Measurements from ENCODE around the gene ADAMTS2. TPM values are rescaled to one million over a fixed set of nuclear protein-coding genes. Genes with fewer than 3 reads are reported as not detected.

The ADAMTS2 gene
- total and polyA plus RNA-seq, 11 donors, result 1.1 to 23.0 (median 5.5) TPM

DNA sequence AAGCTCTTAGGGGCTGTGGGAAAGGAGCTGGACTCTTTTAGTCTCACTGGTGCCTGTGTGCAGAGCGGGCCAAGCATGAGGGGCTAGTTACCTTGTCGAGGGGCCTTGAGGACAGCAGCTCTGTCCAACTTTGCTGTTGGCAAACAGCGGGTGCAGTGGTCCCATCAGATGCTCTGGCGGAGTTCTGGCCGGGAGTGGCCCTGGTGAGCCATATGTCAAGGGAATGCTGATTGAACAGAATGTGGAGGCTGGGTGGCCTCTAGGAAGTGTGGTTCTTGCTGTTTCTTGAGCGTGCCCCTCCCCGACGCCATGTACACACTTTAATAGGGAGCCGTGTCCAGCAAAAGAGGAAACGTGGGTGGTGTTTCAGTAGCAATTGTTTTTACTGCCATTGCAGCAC is 3.6 kb upstream of the ADAMTS2 start:
- Histone ChIP-seq H3K4me3 (no peak overlapping the region), H3K36me3 (no peaks in the 10 kb centered on the region), H3K27ac (no peak overlapping the region), H3K9me3 (no peaks in the 10 kb centered on the region), H3K4me1 (peaks cover 0 to 22% (median 7%) of the 10 kb centered on the region in 12 donors), H3K27me3 (peaks cover 6 to 25% (median 18%) of the 10 kb centered on the region in 9 donors)
- no peak for TF ChIP-seq CTCF (IDR thresholded peaks at IDR 0.05)
- no peak for TF ChIP-seq POLR2A (IDR thresholded peaks at IDR 0.05)
- 68 to 80% (median 74%) methylated on average over 10 of the region's 10 CpGs for WGBS, 4 donors
- ATAC-seq, result no peak
- intact Hi-C loops (cut with DNase I), result loop anchor here in 7 of 10 donors (5.0 to 10.0 kb wide), 4 partner anchors 74 to 184 kb away; no protein-coding TSS in a partner anchor
- peak in 1 of 5 donors; percentile 50 for DNase-seq

- peaks cover 7 to 32% (median 25%) of the 10 kb centered on the region in 9 donors for H3K27me3 ChIP-seq
- intact Hi-C loops (cut with DNase I), result loop anchor here in 7 of 10 donors (5.0 to 10.0 kb wide), 4 partner anchors 73 to 183 kb away; no protein-coding TSS in a partner anchor
- 85 to 88% (median 85%) methylated on average over 15 of the region's 15 CpGs for WGBS, 4 donors
- H3K9me3 ChIP-seq, result no peaks in the 10 kb centered on the region
- no peak overlapping the region for H3K27ac ChIP-seq
- ATAC-seq, result no peak
- DNase-seq, result no peak
- peaks cover 0 to 30% (median 13%) of the 10 kb centered on the region in 12 donors for H3K4me1 ChIP-seq
- no peaks in the 10 kb centered on the region for H3K36me3 ChIP-seq
- TF ChIP-seq POLR2A (IDR thresholded peaks at IDR 0.05) (no peak), CTCF (IDR thresholded peaks at IDR 0.05) (no peak)
- no peak overlapping the region for H3K4me3 ChIP-seq
These were observed 2.8 kb upstream of the ADAMTS2 start for GRCh38 chr5:179348011-179348530.

GRCh38 chr5:179347581-179347980 is 2.3 kb upstream of the ADAMTS2 start:
- Histone ChIP-seq H3K9me3 (no peaks in the 10 kb centered on the region), H3K27me3 (peaks cover 12 to 37% (median 30%) of the 10 kb centered on the region in 9 donors), H3K4me1 (peaks cover 0 to 35% (median 14%) of the 10 kb centered on the region in 12 donors), H3K27ac (no peak overlapping the region), H3K4me3 (no peak overlapping the region), H3K36me3 (no peaks in the 10 kb centered on the region)
- DNase-seq (no peak), ATAC-seq (no peak)
- 60 to 81% (median 68%) methylated on average over 2 of the region's 2 CpGs for WGBS, 4 donors
- no peak for TF ChIP-seq CTCF (IDR thresholded peaks at IDR 0.05)
- TF ChIP-seq POLR2A (IDR thresholded peaks at IDR 0.05), result no peak
- intact Hi-C loops (cut with DNase I), result loop anchor here in 7 of 10 donors (5.0 to 10.0 kb wide), 4 partner anchors 73 to 183 kb away; no protein-coding TSS in a partner anchor

- ATAC-seq (no peak), DNase-seq (no peak)
- H3K27ac ChIP-seq, result no peak overlapping the region
- intact Hi-C loops (cut with DNase I), result loop anchor here in 7 of 10 donors (5.0 to 10.0 kb wide), 4 partner anchors 72 to 182 kb away; no protein-coding TSS in a partner anchor
- WGBS, 4 donors, result 87 to 93% (median 92%) methylated on average over 8 of the region's 8 CpGs
- peaks cover 16 to 44% (median 34%) of the 10 kb centered on the region in 9 donors for H3K27me3 ChIP-seq
- no peaks in the 10 kb centered on the region for H3K9me3 ChIP-seq
- peaks cover 0 to 35% (median 16%) of the 10 kb centered on the region in 12 donors for H3K4me1 ChIP-seq
- H3K36me3 ChIP-seq, result no peaks in the 10 kb centered on the region
- H3K4me3 ChIP-seq, result no peak overlapping the region
- TF ChIP-seq POLR2A (IDR thresholded peaks at IDR 0.05), result no peak
- no peak for TF ChIP-seq CTCF (IDR thresholded peaks at IDR 0.05)
These were observed 1.6 kb upstream of the ADAMTS2 start for GRCh38 chr5:179346875-179347274.
